HEK293 (cell line): ENCODE measurements around the gene ACAP3.

Experiments
- CTCF ChIA-PET: fragments of 350-600 bp; formaldehyde crosslinking; extraction: SDS; loops from one replicate; lab custom pipeline; 2021; ENCODE audit warnings: antibody characterized with exemption; lab: Yijun Ruan, JAX
- POLR2A ChIA-PET: fragments of 300-600 bp; formaldehyde crosslinking; extraction: SDS; loops from one replicate; lab custom pipeline; 2020; ENCODE audit warnings: antibody characterized with exemption, inconsistent platforms; lab: Yijun Ruan, JAX
- H3K27ac ChIP-seq: fragments of 200-500 bp; sonication (Bioruptor generic); 2 replicates; pipeline ENCODE4 v1.5.1; 2014; ENCODE audit warnings: low read depth, low read length, control low read depth, inconsistent platforms; ENCODE audit errors: extremely low read depth
- H3K36me3 ChIP-seq, 2 experiments: fragments of 200-500 bp in 1 of 2; sonication (Bioruptor generic) in 1 of 2; 1 replicate in 1 of 2; 2 replicates in 1 of 2; pipeline ENCODE4 v1.5.1; 2014 to 2017; ENCODE audit warnings: inconsistent platforms in 2 of 2, low read length in 2 of 2; ENCODE audit not compliant: control insufficient read depth in 2 of 2, insufficient read depth in 1 of 2
- H3K4me1 ChIP-seq: fragments of 200-500 bp; sonication (Bioruptor generic); 2 replicates; pipeline ENCODE4 v1.5.1; 2014; ENCODE audit warnings: mild to moderate bottlenecking, low read length, inconsistent platforms; ENCODE audit not compliant: control insufficient read depth, insufficient read depth
- H3K4me3 ChIP-seq: 2 replicates; pipeline ENCODE4 v1.5.1; 2011; ENCODE audit warnings: low read depth, mild to moderate bottlenecking, control low read depth, low read length, moderate library complexity
- H3K9me3 ChIP-seq: fragments of 200-500 bp; sonication (Bioruptor generic); 2 replicates; pipeline ENCODE4 v1.5.1; 2014; ENCODE audit warnings: low read depth, low read length, inconsistent platforms; ENCODE audit not compliant: control insufficient read depth, insufficient read depth
- KLF1 ChIP-seq: fragments of 450-650 bp; formaldehyde crosslinking; IDR thresholded peaks from 2 replicates; pipeline ENCODE4 v1.5.1; 2016; ENCODE audit warnings: missing biosample characterization, missing genetic modification characterization
- KLF16 ChIP-seq: fragments of 450-650 bp; formaldehyde crosslinking; IDR thresholded peaks from 2 replicates; pipeline ENCODE4 v1.5.1; 2017; ENCODE audit warnings: missing biosample characterization, missing genetic modification characterization
- PRDM10 ChIP-seq: fragments of 450-650 bp; formaldehyde crosslinking; IDR thresholded peaks from 2 replicates; pipeline ENCODE4 v1.5.1; 2016; ENCODE audit warnings: missing biosample characterization, missing genetic modification characterization
- ZNF138 ChIP-seq: fragments of 450-650 bp; formaldehyde crosslinking; IDR thresholded peaks from 2 replicates; pipeline ENCODE4 v1.5.1; 2016; ENCODE audit warnings: missing biosample characterization, missing genetic modification characterization, borderline replicate concordance
- ZNF16 ChIP-seq: fragments of 450-650 bp; formaldehyde crosslinking; IDR thresholded peaks from 2 replicates; pipeline ENCODE4 v1.5.1; 2016; ENCODE audit warnings: low read depth, missing biosample characterization, missing genetic modification characterization
- ZNF24 ChIP-seq: fragments of 450-650 bp; formaldehyde crosslinking; IDR thresholded peaks from 2 replicates; pipeline ENCODE4 v1.5.1; 2016; ENCODE audit warnings: missing biosample characterization, missing genetic modification characterization
- ZNF274 ChIP-seq, 2 experiments: fragments of 200-500 bp in 1 of 2; fragments of 450-650 bp in 1 of 2; sonication (Bioruptor generic) in 1 of 2; formaldehyde crosslinking in 1 of 2; IDR thresholded peaks; 2 replicates each; pipeline versions ENCODE4 v1.5.1 to v1.6.1; 2014 to 2016; ENCODE audit warnings: borderline replicate concordance in 1 of 2, inconsistent platforms in 1 of 2, low read length in 1 of 2, missing biosample characterization in 1 of 2, missing genetic modification characterization in 1 of 2
- ZNF335 ChIP-seq: fragments of 450-650 bp; formaldehyde crosslinking; conservative IDR thresholded peaks from 2 replicates; pipeline ENCODE4 v1.5.1; 2016; ENCODE audit warnings: missing biosample characterization, missing genetic modification characterization
- ZNF37A ChIP-seq: fragments of 450-650 bp; IDR thresholded peaks from 2 replicates; pipeline ENCODE4 v1.5.1; 2018; ENCODE audit warnings: missing biosample characterization, missing genetic modification characterization
- ZNF48 ChIP-seq: fragments of 450-650 bp; formaldehyde crosslinking; IDR thresholded peaks from 2 replicates; pipeline ENCODE4 v1.5.1; 2016; ENCODE audit warnings: missing biosample characterization, missing genetic modification characterization
- ZNF529 ChIP-seq: fragments of 450-650 bp; formaldehyde crosslinking; IDR thresholded peaks from 2 replicates; pipeline ENCODE4 v1.5.1; 2017; ENCODE audit warnings: missing genetic modification characterization, missing biosample characterization; ENCODE audit not compliant: insufficient replicate concordance
- ZNF555 ChIP-seq: fragments of 450-650 bp; formaldehyde crosslinking; conservative IDR thresholded peaks from 2 replicates; pipeline ENCODE4 v1.5.1; 2017; ENCODE audit warnings: missing biosample characterization, mild to moderate bottlenecking, missing genetic modification characterization, inconsistent platforms
- ZNF580 ChIP-seq: fragments of 450-650 bp; formaldehyde crosslinking; IDR thresholded peaks from 2 replicates; pipeline ENCODE4 v1.5.1; 2016; ENCODE audit warnings: missing biosample characterization, missing genetic modification characterization
- ZNF596 ChIP-seq: fragments of 450-650 bp; IDR thresholded peaks from 2 replicates; pipeline ENCODE4 v1.5.0; 2018; ENCODE audit warnings: missing biosample characterization, mild to moderate bottlenecking, missing genetic modification characterization, moderate library complexity
- ZNF600 ChIP-seq: fragments of 450-650 bp; formaldehyde crosslinking; IDR thresholded peaks from 2 replicates; pipeline ENCODE4 v1.5.1; 2016; ENCODE audit warnings: missing biosample characterization, missing genetic modification characterization
- ZNF629 ChIP-seq: fragments of 450-650 bp; formaldehyde crosslinking; IDR thresholded peaks from 2 replicates; pipeline ENCODE4 v1.5.1; 2017; ENCODE audit warnings: missing biosample characterization, missing genetic modification characterization
- ZNF654 ChIP-seq: fragments of 450-650 bp; formaldehyde crosslinking; IDR thresholded peaks from 2 replicates; pipeline ENCODE4 v1.5.1; 2016; ENCODE audit warnings: low read depth, missing biosample characterization, missing genetic modification characterization
- ZNF658 ChIP-seq: fragments of 450-650 bp; formaldehyde crosslinking; IDR thresholded peaks from 2 replicates; pipeline ENCODE4; 2016; ENCODE audit warnings: missing biosample characterization, missing genetic modification characterization
- ZNF660 ChIP-seq: fragments of 450-650 bp; IDR thresholded peaks from 2 replicates; pipeline ENCODE4 v1.5.1; 2018; ENCODE audit warnings: missing biosample characterization, mild to moderate bottlenecking, missing genetic modification characterization
- ZNF747 ChIP-seq: fragments of 450-650 bp; formaldehyde crosslinking; IDR thresholded peaks from 2 replicates; pipeline ENCODE4 v1.5.1; 2016; ENCODE audit warnings: missing biosample characterization, missing genetic modification characterization
- ZNF768 ChIP-seq: fragments of 450-650 bp; formaldehyde crosslinking; IDR thresholded peaks from 2 replicates; pipeline ENCODE4 v1.5.1; 2018; ENCODE audit warnings: missing biosample characterization, mild to moderate bottlenecking, missing genetic modification characterization
- ZNF776 ChIP-seq: fragments of 450-650 bp; formaldehyde crosslinking; IDR thresholded peaks from 2 replicates; pipeline ENCODE4 v1.5.0; 2017; ENCODE audit warnings: missing biosample characterization, missing genetic modification characterization, borderline replicate concordance
- ZXDB ChIP-seq: fragments of 450-650 bp; formaldehyde crosslinking; IDR thresholded peaks from 2 replicates; pipeline ENCODE4 v1.5.1; 2016; ENCODE audit warnings: missing biosample characterization, missing genetic modification characterization
- TF ChIP-seq, protein P1 (sequence below): fragments of 450-650 bp; formaldehyde crosslinking; IDR thresholded peaks from 2 replicates; pipeline ENCODE4 v1.5.1; 2017; ENCODE audit warnings: missing biosample characterization, missing genetic modification characterization
- TF ChIP-seq, protein P2 (sequence below): fragments of 450-650 bp; formaldehyde crosslinking; conservative IDR thresholded peaks from 2 replicates; pipeline ENCODE4 v1.5.1; 2016; ENCODE audit warnings: low read depth, missing biosample characterization, missing genetic modification characterization

ACAP3 gene

DNA sequence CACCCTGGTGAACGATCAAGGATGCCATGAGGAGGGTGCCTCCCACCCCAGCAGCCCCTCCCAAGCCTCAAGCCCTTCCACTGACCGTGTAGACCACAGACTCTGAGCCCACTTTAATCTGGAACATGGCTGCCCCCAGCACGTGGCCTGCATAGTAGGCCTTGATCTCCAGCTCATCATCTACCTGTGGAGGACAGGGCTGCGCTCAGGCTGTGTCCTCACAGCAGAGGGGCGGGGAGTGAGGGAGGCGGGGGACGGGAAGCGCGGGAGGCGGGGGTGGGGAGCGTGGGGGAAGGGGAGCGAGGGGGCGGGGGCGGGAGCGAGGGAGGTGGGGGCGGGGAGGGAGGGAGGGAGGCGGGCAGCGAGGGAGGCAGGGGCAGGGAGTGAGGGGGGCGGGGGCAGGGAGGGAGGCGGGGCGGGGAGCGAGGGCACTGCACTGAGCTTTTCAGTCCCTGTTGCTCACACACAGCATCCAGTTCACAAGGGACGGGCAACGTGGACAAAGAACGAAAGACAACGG is 7.8 kb upstream of the ACAP3 start:
- ChIA-PET POLR2A (interaction anchor here (0.5 to 1.3 kb wide), 2 partner anchors 14 to 28 kb away, joined by 3 to 4 read pairs; no protein-coding TSS in a partner anchor), CTCF (no interaction called here)
- peaks cover 20 to 83% of the 10 kb centered on the region in 2 experiments for H3K36me3 ChIP-seq
- TF ChIP-seq KLF16 (tag by site-specific recombination) (no peak), ZNF629 (no peak), ZNF776 (tag by site-specific recombination) (no peak), ZNF48 (tag by site-specific recombination) (no peak), ZNF274 (IDR thresholded peaks at IDR 0.05; ENCODE audit: low read length) (no peak), ZNF274 (tag by site-specific recombination; IDR thresholded peaks at IDR 0.05; ENCODE audit: borderline replicate concordance) (no peak), ZNF555 (tag by site-specific recombination) (no peak), ZNF16 (tag by site-specific recombination) (no peak), ZXDB (tag by site-specific recombination) (no peak), ZNF654 (no peak), ZNF24 (tag by site-specific recombination) (no peak)
- TF ChIP-seq, protein P1, sequence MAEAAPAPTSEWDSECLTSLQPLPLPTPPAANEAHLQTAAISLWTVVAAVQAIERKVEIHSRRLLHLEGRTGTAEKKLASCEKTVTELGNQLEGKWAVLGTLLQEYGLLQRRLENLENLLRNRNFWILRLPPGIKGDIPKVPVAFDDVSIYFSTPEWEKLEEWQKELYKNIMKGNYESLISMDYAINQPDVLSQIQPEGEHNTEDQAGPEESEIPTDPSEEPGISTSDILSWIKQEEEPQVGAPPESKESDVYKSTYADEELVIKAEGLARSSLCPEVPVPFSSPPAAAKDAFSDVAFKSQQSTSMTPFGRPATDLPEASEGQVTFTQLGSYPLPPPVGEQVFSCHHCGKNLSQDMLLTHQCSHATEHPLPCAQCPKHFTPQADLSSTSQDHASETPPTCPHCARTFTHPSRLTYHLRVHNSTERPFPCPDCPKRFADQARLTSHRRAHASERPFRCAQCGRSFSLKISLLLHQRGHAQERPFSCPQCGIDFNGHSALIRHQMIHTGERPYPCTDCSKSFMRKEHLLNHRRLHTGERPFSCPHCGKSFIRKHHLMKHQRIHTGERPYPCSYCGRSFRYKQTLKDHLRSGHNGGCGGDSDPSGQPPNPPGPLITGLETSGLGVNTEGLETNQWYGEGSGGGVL (tag by site-specific recombination): no peak
- H3K4me1 ChIP-seq: peaks cover 17% of the 10 kb centered on the region
- H3K4me3 ChIP-seq: no peak overlapping the region
- H3K9me3 ChIP-seq: no peaks in the 10 kb centered on the region
- no peak overlapping the region for H3K27ac ChIP-seq

GRCh38 chr1:1314678-1315335 is 7.1 kb upstream of the ACAP3 start:
- ChIA-PET CTCF (no interaction called here), POLR2A (interaction anchor here (0.5 to 1.3 kb wide), 2 partner anchors 13 to 29 kb away, joined by 3 to 4 read pairs; no protein-coding TSS in a partner anchor)
- H3K36me3 ChIP-seq: peaks cover 20 to 83% of the 10 kb centered on the region in 2 experiments
- H3K4me1 ChIP-seq: peaks cover 17% of the 10 kb centered on the region
- H3K27ac ChIP-seq: no peak overlapping the region
- no peaks in the 10 kb centered on the region for H3K9me3 ChIP-seq
- H3K4me3 ChIP-seq: no peak overlapping the region
- TF ChIP-seq ZNF596 (tag by site-specific recombination) (0 out of 2 replicates have a peak, but pooled peaks have one; percentile 34), ZNF660 (tag by site-specific recombination) (no peak), ZNF747 (no peak), PRDM10 (tag by site-specific recombination) (no peak), ZNF768 (tag by site-specific recombination) (no peak), ZNF335 (tag by site-specific recombination) (no peak), ZNF600 (tag by site-specific recombination) (0 out of 2 replicates have a peak, but pooled peaks have one; percentile 17), ZNF529 (tag by site-specific recombination) (no peak), ZNF37A (tag by site-specific recombination) (no peak), KLF1 (tag by site-specific recombination) (peak; percentile 46; the same call in 1 of the 2 replicates), ZNF658 (tag by site-specific recombination) (no peak), ZNF138 (tag by site-specific recombination) (no peak), ZNF580 (tag by site-specific recombination) (no peak)
- TF ChIP-seq, protein P2, sequence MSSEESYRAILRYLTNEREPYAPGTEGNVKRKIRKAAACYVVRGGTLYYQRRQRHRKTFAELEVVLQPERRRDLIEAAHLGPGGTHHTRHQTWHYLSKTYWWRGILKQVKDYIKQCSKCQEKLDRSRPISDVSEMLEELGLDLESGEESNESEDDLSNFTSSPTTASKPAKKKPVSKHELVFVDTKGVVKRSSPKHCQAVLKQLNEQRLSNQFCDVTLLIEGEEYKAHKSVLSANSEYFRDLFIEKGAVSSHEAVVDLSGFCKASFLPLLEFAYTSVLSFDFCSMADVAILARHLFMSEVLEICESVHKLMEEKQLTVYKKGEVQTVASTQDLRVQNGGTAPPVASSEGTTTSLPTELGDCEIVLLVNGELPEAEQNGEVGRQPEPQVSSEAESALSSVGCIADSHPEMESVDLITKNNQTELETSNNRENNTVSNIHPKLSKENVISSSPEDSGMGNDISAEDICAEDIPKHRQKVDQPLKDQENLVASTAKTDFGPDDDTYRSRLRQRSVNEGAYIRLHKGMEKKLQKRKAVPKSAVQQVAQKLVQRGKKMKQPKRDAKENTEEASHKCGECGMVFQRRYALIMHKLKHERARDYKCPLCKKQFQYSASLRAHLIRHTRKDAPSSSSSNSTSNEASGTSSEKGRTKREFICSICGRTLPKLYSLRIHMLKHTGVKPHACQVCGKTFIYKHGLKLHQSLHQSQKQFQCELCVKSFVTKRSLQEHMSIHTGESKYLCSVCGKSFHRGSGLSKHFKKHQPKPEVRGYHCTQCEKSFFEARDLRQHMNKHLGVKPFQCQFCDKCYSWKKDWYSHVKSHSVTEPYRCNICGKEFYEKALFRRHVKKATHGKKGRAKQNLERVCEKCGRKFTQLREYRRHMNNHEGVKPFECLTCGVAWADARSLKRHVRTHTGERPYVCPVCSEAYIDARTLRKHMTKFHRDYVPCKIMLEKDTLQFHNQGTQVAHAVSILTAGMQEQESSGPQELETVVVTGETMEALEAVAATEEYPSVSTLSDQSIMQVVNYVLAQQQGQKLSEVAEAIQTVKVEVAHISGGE: no peak
